ENCODE measurements around the gene DUOXA1.
"Not testable (repeated sequence)": the region's sequence is repeated elsewhere in the genome, so short reads cannot be mapped to it uniquely, and the experiment has no call there.

Gene DUOXA1

GRCh38 chr15:45089712-45090373 lies 39.8 kb downstream of the DUOXA1 start:
- no peak for DNase-seq (ENCODE audit: low spot score)

GRCh38 chr15:45088801-45089711 lies 40.6 kb downstream of the DUOXA1 start:
- no peak for DNase-seq (ENCODE audit: low spot score)

GRCh38 chr15:45087513-45087912 lies 42.2 kb downstream of the DUOXA1 start:
- DNase-seq (ENCODE audit: low spot score) = no peak

GRCh38 chr15:45084163-45084562 lies 45.5 kb downstream of the DUOXA1 start:
- no peak for DNase-seq (ENCODE audit: low spot score)

- no peak for DNase-seq (ENCODE audit: low spot score)
Measured at GRCh38 chr15:45083223-45083622, 46.5 kb downstream of the DUOXA1 start.

- not testable (repeated sequence) for DNase-seq (ENCODE audit: low spot score)
Measured at GRCh38 chr15:45082412-45082811, 47.3 kb downstream of the DUOXA1 start.

- not testable (repeated sequence) for DNase-seq (ENCODE audit: low spot score)
Measured at GRCh38 chr15:45080593-45080992, 49.1 kb downstream of the DUOXA1 start.

GRCh38 chr15:45079628-45080246 lies 49.9 kb downstream of the DUOXA1 start:
- not testable (repeated sequence) for DNase-seq (ENCODE audit: low spot score)

GRCh38 chr15:45079201-45079600 lies 50.5 kb downstream of the DUOXA1 start:
- DNase-seq (ENCODE audit: low spot score) = not testable (repeated sequence)

GRCh38 chr15:45077391-45077790 lies 52.3 kb downstream of the DUOXA1 start:
- not testable (repeated sequence) for DNase-seq (ENCODE audit: low spot score)

GRCh38 chr15:45075440-45076320 lies 54.0 kb downstream of the DUOXA1 start:
- DNase-seq (ENCODE audit: low spot score) = not testable (repeated sequence)

GRCh38 chr15:45073602-45074001 lies 56.1 kb downstream of the DUOXA1 start:
- DNase-seq (ENCODE audit: low spot score) = not testable (repeated sequence)

- not testable (repeated sequence) for DNase-seq (ENCODE audit: low spot score)
Measured at GRCh38 chr15:45069942-45070360, 59.7 kb downstream of the DUOXA1 start.

All from HuH-7.5 (cell line).